Activated CD4-positive, alpha-beta T cell treated with anti-CD3 and anti-CD28 coated beads for 36 hours (primary cell): ENCODE data around the gene SLC29A3. TPM values are rescaled to one million over a fixed set of nuclear protein-coding genes. Genes with fewer than 3 reads are reported as not detected.
A peak's percentile ranks its signal among the peaks of the same experiment; 100 is the strongest.

Source experiments
- ATAC-seq: fragments of 200-7000 bp; cut with Tn5 transposase; one replicate; pipeline ENCODE4 v1.10.0; 2021; ENCODE audit warnings: mild to moderate bottlenecking, moderate library complexity
- CTCF ChIA-PET: fragments of 350-600 bp; sonication (Branson Sonifier 250); formaldehyde crosslinking; loops from one replicate; lab custom pipeline; 2021; ENCODE audit warnings: antibody characterized with exemption; lab: Charles Lee
- POLR2A ChIA-PET: fragments of 350-600 bp; sonication (Branson Sonifier 250); formaldehyde crosslinking; loops from one replicate; lab custom pipeline; 2021; ENCODE audit warnings: antibody characterized with exemption, inconsistent platforms; lab: Charles Lee
- DNase-seq: peaks from one replicate; pipeline ENCODE4 v3.0.0-alpha.2; 2020
- H3K27ac Mint-ChIP-seq: one replicate; pipeline ENCODE4 v1.8.0; 2021; ENCODE audit warnings: mixed read lengths
- H3K27me3 Mint-ChIP-seq: one replicate; pipeline ENCODE4 v1.8.0; 2021; ENCODE audit warnings: mixed read lengths
- H3K36me3 Mint-ChIP-seq: one replicate; pipeline ENCODE4 v1.8.0; 2021; ENCODE audit warnings: low read depth, mixed read lengths
- H3K4me1 Mint-ChIP-seq: one replicate; pipeline ENCODE4 v1.8.0; 2021; ENCODE audit warnings: mixed read lengths
- H3K4me3 Mint-ChIP-seq: one replicate; pipeline ENCODE4 v1.8.0; 2021; ENCODE audit warnings: mild to moderate bottlenecking, moderate library complexity, mixed read lengths
- H3K9me3 Mint-ChIP-seq: one replicate; pipeline ENCODE4 v1.8.0; 2021; ENCODE audit warnings: low read depth, mixed read lengths
- intact Hi-C, 2 experiments: fragments of 100-400 bp; cut with DNase I in 1 of 2; cut with micrococcal nuclease in 1 of 2; formaldehyde crosslinking; loops; one replicate each; pipeline versions ENCODE4 v1.14.2 to v1.15.1; 2022 to 2024; cut with DNase I, micrococcal nuclease
- total RNA-seq, 2 experiments: library from RNA; stranded (reverse); gene quantifications; one replicate each; pipeline ENCODE4 v1.2.3, GENCODE V29; 2021

Gene SLC29A3
- total RNA-seq, 2 experiments from 2014 or later = 2.4 to 2.6 TPM

DNA sequence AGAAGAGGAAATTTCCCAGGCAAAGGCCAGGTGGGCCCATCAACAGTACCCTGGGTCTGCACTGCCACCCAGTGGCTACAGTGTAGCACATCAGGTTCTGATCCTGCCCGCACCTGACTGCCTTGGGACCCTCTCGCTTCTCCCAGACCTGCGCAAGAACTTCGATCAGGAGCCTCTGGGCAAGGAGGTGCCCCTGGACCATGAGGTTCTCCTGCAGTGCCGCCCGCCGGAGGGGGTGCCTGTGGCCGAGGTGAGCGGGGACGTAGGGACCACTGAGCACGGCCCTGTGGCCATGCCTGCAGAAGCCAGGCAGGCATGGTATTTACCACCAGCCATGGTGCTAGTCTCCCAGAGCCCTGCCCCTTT is 33.9 kb upstream of the SLC29A3 start:
- Mint-ChIP-seq H3K36me3 (no peaks in the 10 kb centered on the region), H3K4me1 (no peaks in the 10 kb centered on the region), H3K27ac (no peak overlapping the region), H3K27me3 (no peaks in the 10 kb centered on the region), H3K9me3 (no peaks in the 10 kb centered on the region), H3K4me3 (no peak overlapping the region)
- ATAC-seq (peak; percentile 74), DNase-seq (peak; percentile 60)
- ChIA-PET CTCF (interaction anchor here (0.6 to 1.3 kb wide), 10 partner anchors 13 to 364 kb away, joined by 3 to 5 read pairs (median 4); no protein-coding TSS in a partner anchor), POLR2A (no interaction called here)
- intact Hi-C loops = loop anchor here in 1 of 2 experiments (1.0 kb wide), 2 partner anchors 360 to 382 kb away; no protein-coding TSS in a partner anchor

DNA sequence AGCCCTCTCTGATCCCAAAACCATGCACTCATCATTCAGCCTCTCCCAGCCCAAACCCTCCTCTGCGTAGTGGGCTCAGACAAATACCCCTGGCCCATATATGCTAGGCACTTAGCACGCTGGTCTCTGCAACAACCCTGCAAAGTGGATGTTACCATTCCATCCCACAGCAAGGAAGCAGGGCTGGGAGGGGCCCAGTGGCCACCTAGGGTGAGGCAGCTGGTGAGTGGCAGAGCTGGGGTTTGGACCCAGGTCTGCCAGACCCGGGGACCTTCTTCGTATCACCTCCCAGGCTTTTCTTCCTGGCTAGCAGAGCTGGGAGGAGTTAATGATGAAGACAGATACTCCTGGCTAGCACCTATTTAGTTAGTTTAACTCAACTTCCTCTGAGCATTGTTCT is 33.1 kb upstream of the SLC29A3 start:
- POLR2A ChIA-PET = no interaction called here
- no peak overlapping the region for H3K27ac Mint-ChIP-seq
- ATAC-seq (no peak), DNase-seq (no peak)
- H3K4me3 Mint-ChIP-seq = no peak overlapping the region
- intact Hi-C loops = loop anchor here in 1 of 2 experiments (1.0 kb wide), 2 partner anchors 361 to 383 kb away; no protein-coding TSS in a partner anchor
- no peaks in the 10 kb centered on the region for H3K27me3 Mint-ChIP-seq
- CTCF ChIA-PET = interaction anchor here (0.6 to 1.2 kb wide), 4 partner anchors 13 to 210 kb away, joined by 3 to 4 read pairs (median 3); no protein-coding TSS in a partner anchor
- H3K9me3 Mint-ChIP-seq = no peaks in the 10 kb centered on the region
- no peaks in the 10 kb centered on the region for H3K4me1 Mint-ChIP-seq
- H3K36me3 Mint-ChIP-seq = no peaks in the 10 kb centered on the region

DNA sequence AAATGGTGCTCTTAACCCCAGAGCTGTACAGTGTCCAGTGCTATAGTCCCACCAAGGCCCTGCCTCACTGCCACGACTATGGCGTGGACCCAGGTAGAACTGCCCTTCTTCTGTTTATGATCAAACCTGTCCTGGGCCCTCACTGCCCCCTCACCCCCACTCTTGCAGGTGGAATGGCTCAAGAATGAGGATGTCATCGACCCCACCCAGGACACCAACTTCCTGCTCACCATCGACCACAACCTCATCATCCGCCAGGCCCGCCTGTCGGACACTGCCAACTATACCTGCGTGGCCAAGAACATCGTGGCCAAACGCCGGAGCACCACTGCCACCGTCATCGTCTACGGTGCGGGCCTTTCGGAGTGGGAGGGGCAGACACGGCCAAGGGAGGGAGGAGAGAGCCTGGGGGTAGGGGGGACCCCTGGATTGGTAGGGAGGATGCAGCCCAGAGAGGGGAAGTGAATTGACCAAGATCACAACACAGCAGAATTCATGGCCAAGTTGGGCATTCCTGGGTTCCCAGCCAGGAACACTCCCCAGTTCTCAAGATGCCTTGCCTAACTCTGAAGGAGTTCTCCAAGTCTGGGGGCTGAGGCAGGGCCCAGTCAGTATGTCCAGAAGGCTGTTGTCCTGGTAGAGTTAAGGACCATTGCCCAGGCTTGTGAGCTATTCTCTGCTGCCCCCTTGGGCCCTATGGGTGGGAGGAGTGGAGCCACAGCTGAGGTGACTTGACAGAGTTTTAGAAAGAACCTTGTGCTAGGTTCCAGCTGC is 32.4 kb upstream of the SLC29A3 start:
- Mint-ChIP-seq H3K4me3 (no peak overlapping the region), H3K36me3 (no peaks in the 10 kb centered on the region), H3K9me3 (no peaks in the 10 kb centered on the region), H3K27ac (no peak overlapping the region), H3K4me1 (no peaks in the 10 kb centered on the region), H3K27me3 (no peaks in the 10 kb centered on the region)
- DNase-seq (no peak), ATAC-seq (no peak)
- POLR2A ChIA-PET = no interaction called here
- CTCF ChIA-PET = interaction anchor here (1.1 to 1.2 kb wide), 3 partner anchors 11 to 362 kb away, joined by 3 to 4 read pairs (median 4); no protein-coding TSS in a partner anchor
- intact Hi-C loops = no loop called here

DNA sequence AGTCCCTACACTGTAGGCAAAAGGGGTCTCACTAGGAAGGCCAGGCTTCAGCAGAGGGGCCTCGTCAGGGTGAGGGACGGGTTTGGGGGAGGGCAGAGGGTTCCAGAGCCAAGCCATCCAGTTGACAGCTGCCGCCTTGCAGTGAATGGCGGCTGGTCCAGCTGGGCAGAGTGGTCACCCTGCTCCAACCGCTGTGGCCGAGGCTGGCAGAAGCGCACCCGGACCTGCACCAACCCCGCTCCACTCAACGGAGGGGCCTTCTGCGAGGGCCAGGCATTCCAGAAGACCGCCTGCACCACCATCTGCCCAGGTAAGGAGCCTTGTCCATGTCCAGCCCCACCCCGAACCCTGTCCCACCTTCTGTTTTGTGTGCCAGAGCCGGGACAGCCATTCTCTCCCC is 31.6 kb upstream of the SLC29A3 start:
- Mint-ChIP-seq H3K4me3 (no peak overlapping the region), H3K27me3 (no peaks in the 10 kb centered on the region), H3K9me3 (no peaks in the 10 kb centered on the region), H3K27ac (no peak overlapping the region), H3K4me1 (no peaks in the 10 kb centered on the region), H3K36me3 (no peaks in the 10 kb centered on the region)
- DNase-seq = no peak
- CTCF ChIA-PET = interaction anchor here (1.1 kb wide), 2 partner anchors 12 to 363 kb away, joined by 3 to 4 read pairs; no protein-coding TSS in a partner anchor
- POLR2A ChIA-PET = no interaction called here
- no peak for ATAC-seq
- intact Hi-C loops = no loop called here

DNA sequence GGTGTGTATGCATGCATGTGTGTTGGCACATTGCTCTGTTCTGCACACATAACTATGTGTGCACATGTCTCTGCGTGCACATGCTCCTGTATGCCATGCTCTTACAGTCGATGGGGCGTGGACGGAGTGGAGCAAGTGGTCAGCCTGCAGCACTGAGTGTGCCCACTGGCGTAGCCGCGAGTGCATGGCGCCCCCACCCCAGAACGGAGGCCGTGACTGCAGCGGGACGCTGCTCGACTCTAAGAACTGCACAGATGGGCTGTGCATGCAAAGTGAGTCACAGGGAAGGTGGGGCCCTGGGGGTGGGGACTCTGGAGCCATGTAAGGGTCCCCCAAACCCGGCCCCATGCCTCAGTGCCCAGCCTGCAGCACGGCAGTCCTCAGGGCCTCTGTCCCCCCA is 30.6 kb upstream of the SLC29A3 start:
- H3K27me3 Mint-ChIP-seq = no peaks in the 10 kb centered on the region
- ChIA-PET CTCF (no interaction called here), POLR2A (no interaction called here)
- H3K36me3 Mint-ChIP-seq = no peaks in the 10 kb centered on the region
- ATAC-seq (no peak), DNase-seq (no peak)
- H3K4me3 Mint-ChIP-seq = no peak overlapping the region
- H3K27ac Mint-ChIP-seq = no peak overlapping the region
- intact Hi-C loops = no loop called here
- H3K4me1 Mint-ChIP-seq = no peaks in the 10 kb centered on the region
- H3K9me3 Mint-ChIP-seq = no peaks in the 10 kb centered on the region

DNA sequence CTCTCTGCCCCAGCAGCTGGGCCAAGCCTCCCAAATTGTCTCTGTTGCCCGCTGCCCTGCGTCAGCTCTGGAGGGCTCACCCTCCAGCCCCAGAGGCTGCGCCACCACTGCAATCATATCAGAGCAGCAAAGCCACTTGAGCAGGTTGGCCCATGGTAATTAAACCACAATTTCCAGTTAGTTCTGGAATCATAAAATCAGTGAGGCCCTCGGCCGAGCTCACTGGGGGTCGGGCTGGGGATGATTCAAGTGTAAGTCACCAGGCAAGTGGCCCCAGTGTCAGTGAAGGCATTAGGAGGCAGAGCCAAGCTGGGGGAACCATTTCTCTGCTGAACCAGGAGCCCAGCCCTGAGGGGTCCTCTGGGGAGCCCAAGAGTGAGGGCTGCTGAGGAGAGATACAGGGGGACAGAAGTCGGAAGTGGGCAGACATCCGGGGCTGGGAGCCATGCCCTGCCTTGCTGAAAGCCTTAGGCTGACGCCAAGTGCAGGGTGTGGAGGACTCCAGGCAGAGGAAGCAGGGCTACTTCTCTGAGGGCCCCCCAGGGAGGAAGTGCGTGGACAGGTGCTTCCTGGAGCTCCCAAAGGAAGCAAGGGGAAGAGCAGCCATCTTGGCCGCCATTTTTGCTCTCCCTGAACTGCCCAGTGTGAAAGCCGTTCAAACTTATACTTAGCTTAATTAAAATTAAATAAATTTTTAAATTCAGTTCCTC is 29.5 kb upstream of the SLC29A3 start:
- Mint-ChIP-seq H3K27ac (no peak overlapping the region), H3K36me3 (no peaks in the 10 kb centered on the region), H3K27me3 (no peaks in the 10 kb centered on the region), H3K4me3 (no peak overlapping the region), H3K9me3 (no peaks in the 10 kb centered on the region), H3K4me1 (no peaks in the 10 kb centered on the region)
- no peak for ATAC-seq
- ChIA-PET POLR2A (no interaction called here), CTCF (interaction anchor here (0.6 to 1.2 kb wide), 3 partner anchors 364 to 366 kb away, joined by 3 to 5 read pairs (median 4); no protein-coding TSS in a partner anchor)
- intact Hi-C loops = no loop called here
- DNase-seq = no peak

DNA sequence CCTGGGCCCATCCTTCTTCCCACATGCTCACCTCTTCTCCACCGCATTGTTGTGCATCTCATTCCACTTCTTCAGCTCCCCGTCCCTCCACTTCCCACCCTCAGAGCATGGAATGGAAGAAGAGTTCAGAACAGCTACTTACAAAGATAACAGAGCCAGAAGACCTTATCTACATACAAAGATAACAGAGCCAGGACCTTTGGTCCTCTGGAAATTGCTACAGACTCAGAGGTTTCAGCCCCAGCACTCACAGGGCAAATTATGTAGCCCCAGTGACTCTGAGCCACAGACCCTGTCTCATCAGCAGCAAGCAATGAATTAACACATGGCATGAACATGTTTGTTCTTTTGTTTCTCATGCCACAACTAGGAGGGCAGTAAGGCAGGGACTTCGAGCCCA is 28.7 kb upstream of the SLC29A3 start:
- H3K4me3 Mint-ChIP-seq = no peak overlapping the region
- intact Hi-C loops = no loop called here
- no peaks in the 10 kb centered on the region for H3K9me3 Mint-ChIP-seq
- H3K36me3 Mint-ChIP-seq = no peaks in the 10 kb centered on the region
- ChIA-PET POLR2A (no interaction called here), CTCF (interaction anchor here (0.6 to 1.1 kb wide), 2 partner anchors 364 to 365 kb away, joined by 4 to 5 read pairs; no protein-coding TSS in a partner anchor)
- H3K4me1 Mint-ChIP-seq = no peaks in the 10 kb centered on the region
- no peak overlapping the region for H3K27ac Mint-ChIP-seq
- no peaks in the 10 kb centered on the region for H3K27me3 Mint-ChIP-seq
- DNase-seq (no peak), ATAC-seq (no peak)

DNA sequence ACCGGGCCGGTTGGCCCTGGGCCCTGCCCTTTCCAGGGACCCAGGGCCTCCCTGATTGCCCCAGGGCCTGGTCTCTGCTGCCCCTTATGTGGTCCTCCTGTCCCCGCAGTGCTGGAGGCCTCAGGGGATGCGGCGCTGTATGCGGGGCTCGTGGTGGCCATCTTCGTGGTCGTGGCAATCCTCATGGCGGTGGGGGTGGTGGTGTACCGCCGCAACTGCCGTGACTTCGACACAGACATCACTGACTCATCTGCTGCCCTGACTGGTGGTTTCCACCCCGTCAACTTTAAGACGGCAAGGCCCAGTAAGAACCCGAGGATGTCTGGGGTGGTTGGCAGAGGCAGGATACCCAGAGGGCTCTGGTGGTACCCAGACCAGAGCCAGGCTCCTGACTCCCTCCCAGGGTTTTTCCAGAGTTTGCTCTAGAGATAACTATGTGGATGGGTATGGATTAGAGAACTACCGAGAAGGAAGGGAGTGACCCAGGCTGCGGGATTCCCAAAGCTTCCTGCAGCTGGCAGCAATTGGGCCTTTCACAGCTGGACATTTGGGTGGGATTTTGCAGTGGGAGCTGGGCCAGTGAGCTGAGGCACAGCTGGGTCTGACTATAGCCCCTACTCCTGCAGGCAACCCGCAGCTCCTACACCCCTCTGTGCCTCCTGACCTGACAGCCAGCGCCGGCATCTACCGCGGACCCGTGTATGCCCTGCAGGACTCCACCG is 28.1 kb upstream of the SLC29A3 start:
- Mint-ChIP-seq H3K4me3 (no peak overlapping the region), H3K27me3 (no peaks in the 10 kb centered on the region), H3K4me1 (no peaks in the 10 kb centered on the region), H3K9me3 (no peaks in the 10 kb centered on the region), H3K27ac (no peak overlapping the region), H3K36me3 (no peaks in the 10 kb centered on the region)
- POLR2A ChIA-PET = no interaction called here
- intact Hi-C loops = no loop called here
- CTCF ChIA-PET = no interaction called here
- DNase-seq = no peak
- no peak for ATAC-seq

DNA sequence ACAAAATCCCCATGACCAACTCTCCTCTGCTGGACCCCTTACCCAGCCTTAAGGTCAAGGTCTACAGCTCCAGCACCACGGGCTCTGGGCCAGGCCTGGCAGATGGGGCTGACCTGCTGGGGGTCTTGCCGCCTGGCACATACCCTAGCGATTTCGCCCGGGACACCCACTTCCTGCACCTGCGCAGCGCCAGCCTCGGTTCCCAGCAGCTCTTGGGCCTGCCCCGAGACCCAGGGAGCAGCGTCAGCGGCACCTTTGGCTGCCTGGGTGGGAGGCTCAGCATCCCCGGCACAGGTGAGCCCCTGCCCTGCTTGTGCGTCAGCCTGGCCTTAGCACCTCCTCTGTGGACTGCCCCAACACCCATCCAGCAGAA is 27.5 kb upstream of the SLC29A3 start:
- Mint-ChIP-seq H3K9me3 (no peaks in the 10 kb centered on the region), H3K4me3 (no peak overlapping the region), H3K4me1 (no peaks in the 10 kb centered on the region), H3K36me3 (no peaks in the 10 kb centered on the region), H3K27me3 (no peaks in the 10 kb centered on the region), H3K27ac (no peak overlapping the region)
- DNase-seq = no peak
- intact Hi-C loops = no loop called here
- ChIA-PET POLR2A (no interaction called here), CTCF (interaction anchor here (1.2 kb wide), 1 partner anchor 86 kb away, joined by 3 read pairs; no protein-coding TSS in a partner anchor)
- ATAC-seq = no peak

DNA sequence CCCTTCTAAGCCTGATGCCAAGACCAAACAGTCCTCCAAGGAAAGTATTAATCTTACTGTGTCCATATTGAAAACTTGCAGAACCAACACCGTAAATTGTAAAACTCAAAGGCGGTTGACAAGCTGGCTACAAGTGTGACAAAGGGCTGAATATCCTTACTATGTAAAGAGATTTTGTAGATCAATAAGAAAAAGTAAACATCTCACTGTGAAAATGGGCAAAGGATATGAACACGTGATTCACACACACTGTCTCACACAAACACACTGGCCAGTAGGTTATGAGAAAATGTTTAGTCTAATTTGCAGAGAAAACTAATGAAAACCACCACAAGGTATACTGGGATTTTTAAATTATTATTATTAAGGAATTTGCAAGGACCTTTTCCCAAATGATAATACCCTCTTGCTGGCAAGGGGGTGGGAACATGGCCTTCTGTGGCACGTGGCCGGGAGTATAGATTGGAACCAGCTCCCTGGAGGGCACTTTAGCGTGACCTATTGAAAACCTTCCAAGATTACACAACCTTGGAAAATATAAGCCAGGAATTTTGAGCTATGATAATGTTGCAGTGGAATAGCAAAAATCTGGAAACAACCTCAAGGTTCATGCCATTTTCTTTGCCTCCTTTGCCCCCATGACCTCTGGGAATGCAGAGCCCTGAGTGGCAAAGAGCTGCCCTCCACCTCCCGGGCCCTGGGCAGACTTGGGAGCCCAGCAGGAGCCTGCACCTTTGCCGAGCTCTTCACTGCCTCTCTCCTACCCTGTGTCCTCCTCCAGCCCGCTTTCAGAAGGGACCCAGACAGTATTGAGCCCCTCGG is 26.2 kb upstream of the SLC29A3 start:
- H3K4me1 Mint-ChIP-seq = no peaks in the 10 kb centered on the region
- H3K27me3 Mint-ChIP-seq = no peaks in the 10 kb centered on the region
- H3K36me3 Mint-ChIP-seq = no peaks in the 10 kb centered on the region
- H3K27ac Mint-ChIP-seq = no peak overlapping the region
- POLR2A ChIA-PET = no interaction called here
- intact Hi-C loops = no loop called here
- CTCF ChIA-PET = interaction anchor here (0.6 to 1.2 kb wide), 2 partner anchors 88 to 314 kb away, joined by 3 to 4 read pairs; no protein-coding TSS in a partner anchor
- H3K9me3 Mint-ChIP-seq = no peaks in the 10 kb centered on the region
- DNase-seq (no peak), ATAC-seq (no peak)
- H3K4me3 Mint-ChIP-seq = no peak overlapping the region
